Astrocyte (in vitro differentiated cells and primary cell): ENCODE measurements around the gene GP5.

Source experiments
- EZH2 ChIP-seq: IDR thresholded peaks from 2 replicates; pipeline ENCODE4 v1.6.1; 2012; ENCODE audit warnings: mild to moderate bottlenecking, low read length, inconsistent platforms; ENCODE audit not compliant: insufficient read depth
- TF ChIP-seq, protein P1 (sequence below): IDR thresholded peaks from 2 replicates; pipeline ENCODE4 v1.5.1; 2011; ENCODE audit warnings: low read depth, mild to moderate bottlenecking, inconsistent platforms, low read length, moderate library complexity; ENCODE audit not compliant: insufficient read depth

DNA sequence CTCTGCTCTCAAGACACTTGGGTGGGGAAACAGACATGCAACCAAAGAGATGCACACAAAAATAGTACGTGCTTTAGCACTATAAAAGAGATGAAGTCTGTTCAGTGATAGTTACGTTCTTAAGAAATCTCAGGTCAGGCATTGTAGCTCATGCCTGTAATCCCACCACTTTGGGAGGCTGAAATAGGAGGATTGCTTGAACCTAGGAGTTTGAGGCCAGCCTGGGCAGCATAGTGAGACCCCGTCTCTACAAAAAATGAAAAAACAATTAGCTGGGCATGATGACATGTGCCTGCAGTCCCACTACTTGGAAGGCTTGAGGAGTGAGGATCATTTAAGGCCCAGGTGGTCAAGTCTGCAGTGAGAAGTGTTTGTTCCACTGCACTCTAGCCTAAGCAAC, 35.4 kb upstream of the GP5 start:
- TF ChIP-seq, protein P1, sequence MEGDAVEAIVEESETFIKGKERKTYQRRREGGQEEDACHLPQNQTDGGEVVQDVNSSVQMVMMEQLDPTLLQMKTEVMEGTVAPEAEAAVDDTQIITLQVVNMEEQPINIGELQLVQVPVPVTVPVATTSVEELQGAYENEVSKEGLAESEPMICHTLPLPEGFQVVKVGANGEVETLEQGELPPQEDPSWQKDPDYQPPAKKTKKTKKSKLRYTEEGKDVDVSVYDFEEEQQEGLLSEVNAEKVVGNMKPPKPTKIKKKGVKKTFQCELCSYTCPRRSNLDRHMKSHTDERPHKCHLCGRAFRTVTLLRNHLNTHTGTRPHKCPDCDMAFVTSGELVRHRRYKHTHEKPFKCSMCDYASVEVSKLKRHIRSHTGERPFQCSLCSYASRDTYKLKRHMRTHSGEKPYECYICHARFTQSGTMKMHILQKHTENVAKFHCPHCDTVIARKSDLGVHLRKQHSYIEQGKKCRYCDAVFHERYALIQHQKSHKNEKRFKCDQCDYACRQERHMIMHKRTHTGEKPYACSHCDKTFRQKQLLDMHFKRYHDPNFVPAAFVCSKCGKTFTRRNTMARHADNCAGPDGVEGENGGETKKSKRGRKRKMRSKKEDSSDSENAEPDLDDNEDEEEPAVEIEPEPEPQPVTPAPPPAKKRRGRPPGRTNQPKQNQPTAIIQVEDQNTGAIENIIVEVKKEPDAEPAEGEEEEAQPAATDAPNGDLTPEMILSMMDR = no peak
- TF ChIP-seq EZH2 = no peak
